ENCODE results near the gene ASCC3.
A peak's percentile ranks its signal among the peaks of the same experiment; 100 is the strongest.

ASCC3 gene

GRCh38 chr6:100719883-100720682 lies 161.0 kb downstream of the ASCC3 start:
- DNase-seq, result peak in 3 of 4 experiments; percentile 2 to 42 (median 32)

GRCh38 chr6:100712997-100713396 lies 168.1 kb downstream of the ASCC3 start:
- DNase-seq, result no peak

GRCh38 chr6:100706491-100706890 lies 174.6 kb downstream of the ASCC3 start:
- DNase-seq, result no peak

DNA sequence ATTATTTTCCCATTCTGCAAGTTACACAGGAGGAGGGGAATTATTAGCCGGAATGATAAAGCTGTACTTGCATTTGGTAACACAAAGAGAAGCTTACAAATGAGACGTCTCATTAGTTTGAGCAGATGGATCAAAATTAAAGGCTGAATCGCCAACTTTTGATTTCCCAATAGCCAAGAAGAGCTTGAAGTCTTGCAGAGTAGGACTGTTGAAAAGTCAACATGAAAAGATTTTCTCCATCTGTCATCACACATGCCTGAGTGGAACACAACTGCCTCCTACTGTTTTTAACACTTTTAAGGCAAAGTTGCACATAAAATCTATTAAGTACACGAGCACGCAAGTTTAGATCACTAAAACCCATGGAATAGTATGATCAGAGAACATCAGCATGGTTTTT lies 176.2 kb downstream of the ASCC3 start:
- no peak for DNase-seq

DNA sequence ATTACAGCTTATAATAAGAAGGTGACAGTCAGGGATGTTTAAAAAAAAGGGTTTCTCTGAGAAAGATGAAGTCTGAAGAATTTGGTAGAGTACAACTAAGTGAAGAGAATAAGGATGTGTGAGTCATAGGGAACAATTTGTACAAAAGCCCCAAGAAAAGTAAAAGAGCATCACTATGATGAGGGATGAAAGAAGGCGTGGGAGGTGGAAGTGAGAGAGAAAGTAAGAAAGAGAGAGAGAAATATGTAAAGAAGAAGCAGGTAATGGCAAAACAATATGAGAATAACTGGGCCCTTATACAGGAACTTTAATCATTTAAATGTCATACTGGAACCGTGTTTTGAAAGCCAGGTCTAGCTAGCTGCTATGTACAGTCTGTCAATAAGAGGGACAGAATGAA lies 179.4 kb downstream of the ASCC3 start:
- no peak for DNase-seq

DNA sequence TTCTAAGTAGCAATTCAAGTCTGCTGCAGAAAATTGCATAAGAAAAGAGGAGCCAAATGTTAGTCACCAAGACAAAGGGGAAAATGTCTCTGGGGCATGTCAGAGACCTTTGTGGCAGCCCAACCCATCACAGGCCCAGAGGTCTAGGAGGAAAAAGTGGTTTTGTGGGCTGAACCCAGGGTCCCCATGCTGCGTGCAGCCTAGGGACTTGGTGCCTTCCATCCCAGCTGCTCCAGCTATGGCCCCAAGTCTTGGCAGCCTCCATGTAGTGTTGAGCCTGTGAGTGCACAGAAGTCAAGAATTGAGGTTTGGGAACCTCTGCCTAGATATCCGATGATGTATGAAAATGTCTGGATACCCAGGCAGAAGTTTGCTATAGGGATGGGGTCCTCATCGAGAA lies 181.1 kb downstream of the ASCC3 start:
- no peak for DNase-seq

DNA sequence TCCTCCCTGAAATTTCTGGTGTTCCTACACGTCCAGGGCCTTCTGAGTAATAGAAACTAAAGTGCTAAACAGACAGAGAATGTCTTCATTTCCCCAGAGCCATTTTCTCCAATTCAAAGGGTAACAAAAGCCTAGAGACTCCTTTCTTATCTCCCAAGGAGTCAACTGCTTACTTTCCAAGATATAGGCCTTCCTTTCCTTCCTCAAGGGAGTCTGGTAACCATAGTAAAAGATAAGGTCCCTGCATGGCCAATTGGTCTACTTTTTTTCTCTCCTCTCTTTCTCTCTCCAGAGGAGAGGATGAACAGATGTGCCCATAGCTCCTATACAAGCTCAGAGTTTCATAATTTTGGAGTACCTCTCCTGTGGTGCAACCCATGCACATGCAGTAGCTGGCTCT lies 185.7 kb downstream of the ASCC3 start:
- no peak for DNase-seq

DNA sequence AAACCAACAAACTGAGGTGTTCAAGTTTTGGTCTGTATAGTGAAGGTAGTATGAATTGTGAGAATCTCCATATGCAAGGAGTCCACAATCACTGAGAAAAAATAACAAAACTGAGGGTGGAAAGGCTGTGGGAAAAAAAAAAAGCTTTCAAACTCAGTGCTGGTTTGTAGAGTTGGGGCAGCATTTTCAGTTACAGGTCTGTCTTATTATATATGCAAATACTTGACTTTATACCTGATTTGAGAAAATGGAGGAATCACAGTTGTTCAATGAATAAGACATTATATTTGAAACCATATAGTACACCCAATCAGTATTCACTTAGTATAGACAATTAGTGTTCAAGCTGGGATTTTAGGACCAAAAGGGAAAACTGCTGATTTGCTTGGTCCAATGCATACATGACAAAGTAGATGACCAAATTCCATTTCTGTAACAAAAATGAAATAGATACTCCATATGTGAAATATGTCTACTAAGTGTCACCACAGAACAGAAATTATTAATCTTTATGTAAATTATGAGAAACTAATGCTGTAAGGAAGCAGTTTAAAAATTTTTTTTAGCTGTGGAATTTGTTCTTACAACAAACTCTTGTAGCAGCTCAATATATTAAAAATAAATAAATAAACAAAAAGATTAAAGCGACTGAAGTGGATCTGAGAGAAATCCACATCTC lies 187.7 kb downstream of the ASCC3 start:
- no peak for DNase-seq

- DNase-seq, result no peak
Observed at GRCh38 chr6:100691972-100692371, 189.2 kb downstream of the ASCC3 start.

DNA sequence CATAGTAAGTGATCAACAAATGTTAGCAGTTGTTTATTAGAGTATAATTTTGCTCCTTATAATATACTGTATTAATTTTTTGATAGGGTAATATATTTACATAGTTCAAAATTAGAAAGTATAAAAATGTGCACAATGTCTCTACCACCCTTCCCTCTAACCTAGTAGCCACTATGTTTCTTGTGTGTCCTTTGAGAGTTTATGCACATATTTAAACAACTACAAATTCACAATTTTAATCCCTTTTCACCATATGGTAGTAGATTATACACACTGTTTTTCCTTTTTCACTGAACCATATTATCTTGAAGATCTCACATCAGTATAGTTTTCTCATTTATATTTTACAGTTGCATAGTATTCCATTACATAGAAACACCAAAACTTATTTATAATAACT lies 194.9 kb downstream of the ASCC3 start:
- DNase-seq, result no peak

DNA sequence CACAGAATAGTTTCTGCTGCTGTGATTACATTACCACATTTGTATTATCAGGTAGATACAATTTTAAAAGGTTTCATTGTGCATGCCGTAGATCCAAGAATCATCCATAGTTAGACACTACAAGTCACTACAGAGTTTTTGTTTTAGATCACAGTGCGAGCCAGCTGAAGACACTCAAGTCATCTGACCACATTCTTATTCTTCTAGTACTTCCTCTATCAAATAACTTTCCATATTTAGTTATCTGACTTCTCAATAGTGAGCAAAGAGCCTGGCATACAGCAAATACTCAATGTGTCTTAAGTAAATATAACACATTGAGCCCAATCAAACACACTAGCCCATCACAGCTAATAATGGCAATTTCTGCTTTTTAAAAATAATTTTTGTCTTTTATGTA lies 195.4 kb downstream of the ASCC3 start:
- DNase-seq, result peak in 1 of 4 experiments; percentile 2

DNA sequence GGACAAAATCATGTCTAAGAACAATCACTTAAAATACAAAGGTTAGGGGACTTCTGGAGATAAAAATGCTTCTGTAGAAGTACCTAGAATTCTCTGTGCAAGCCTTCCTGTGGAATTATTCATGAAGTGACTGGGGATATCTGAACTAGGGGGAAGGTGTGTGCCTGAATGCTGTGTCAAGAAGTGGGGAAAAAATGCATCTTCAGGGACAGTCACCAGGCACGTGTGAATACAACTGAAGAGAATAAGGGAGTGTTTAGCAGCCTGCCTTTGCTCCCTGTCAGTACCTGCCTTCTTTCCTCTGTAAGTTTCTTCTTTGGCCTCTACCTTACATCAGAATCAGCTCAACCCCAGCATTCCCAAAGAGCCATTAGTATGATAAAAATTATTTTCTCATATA lies 201.0 kb downstream of the ASCC3 start:
- DNase-seq, result no peak

DNA sequence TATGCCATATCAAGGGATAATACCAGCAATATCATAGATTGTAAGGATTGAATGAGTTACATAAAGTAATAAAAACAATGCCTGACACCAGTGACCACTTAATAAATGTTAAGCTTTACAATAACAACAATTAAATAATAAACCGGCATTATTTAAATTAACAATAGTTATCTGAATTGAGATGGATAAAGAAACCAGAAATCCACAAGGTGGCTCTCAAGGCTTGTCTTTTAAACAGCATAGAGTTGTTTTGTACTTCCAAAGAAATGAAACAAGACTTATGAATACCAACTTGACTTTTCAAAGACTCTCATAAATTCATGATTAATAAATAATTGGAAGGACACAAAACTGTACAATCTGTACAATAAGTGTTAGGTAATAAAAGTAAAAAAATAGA lies 203.1 kb downstream of the ASCC3 start:
- DNase-seq, result no peak

- DNase-seq, result no peak
Observed at GRCh38 chr6:100677240-100677639, 203.9 kb downstream of the ASCC3 start.

GRCh38 chr6:100673641-100674040 lies 207.5 kb downstream of the ASCC3 start:
- DNase-seq, result no peak

GRCh38 chr6:100671740-100672139 lies 209.4 kb downstream of the ASCC3 start:
- no peak for DNase-seq

DNA sequence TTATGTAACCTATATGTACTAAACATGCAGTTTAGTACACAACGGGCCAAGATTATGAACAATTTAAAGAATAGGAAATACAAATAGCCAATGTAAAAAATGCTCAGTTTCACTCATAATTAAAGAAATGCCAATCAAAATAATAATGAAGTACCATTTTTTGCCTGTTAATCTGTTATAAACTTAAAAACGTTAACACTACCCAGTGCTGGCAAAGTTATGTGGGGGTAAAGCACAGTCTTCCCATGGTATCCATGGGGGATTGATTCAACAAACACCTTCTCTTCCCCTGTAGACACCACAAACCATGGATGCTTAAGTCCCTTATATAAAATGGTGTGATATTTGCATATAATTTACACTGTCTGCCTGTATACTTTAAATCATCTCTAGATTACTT lies 211.1 kb downstream of the ASCC3 start:
- no peak for DNase-seq

GRCh38 chr6:100665041-100665380 lies 216.1 kb downstream of the ASCC3 start:
- DNase-seq, result no peak

DNA sequence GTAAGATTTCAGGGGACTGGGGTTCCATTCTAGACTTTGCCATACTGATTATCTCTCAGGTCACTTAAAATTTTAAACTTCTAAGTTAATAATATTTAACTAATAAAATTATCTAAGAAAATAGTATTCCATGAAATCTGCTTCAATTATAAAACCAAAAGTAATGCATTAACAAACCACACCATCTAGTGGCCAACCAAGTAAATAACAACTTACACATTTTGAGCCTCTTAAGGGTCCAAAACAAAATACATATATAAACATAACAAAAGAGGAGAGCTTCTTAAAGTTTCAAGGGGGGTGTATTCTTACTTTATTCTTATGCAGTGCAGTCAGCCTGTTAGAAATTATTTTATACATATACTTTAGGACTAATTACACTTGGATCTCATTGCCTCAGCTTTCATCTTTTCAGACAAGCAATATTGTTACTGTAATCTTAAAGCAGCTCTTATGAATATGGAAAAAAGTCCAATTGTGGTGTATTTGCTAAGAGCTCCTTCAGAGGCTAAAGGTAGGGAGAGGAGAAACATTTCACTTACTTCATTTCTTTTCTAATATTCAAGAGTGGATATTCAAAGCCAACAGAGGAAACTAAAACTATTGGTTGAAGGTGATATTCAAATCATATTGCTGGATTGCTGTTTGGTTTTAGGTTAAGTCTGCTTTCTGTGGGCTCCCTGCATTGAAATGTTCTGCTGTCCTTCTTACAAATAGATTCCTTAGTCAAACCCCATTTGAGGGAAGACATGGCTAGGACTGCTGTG lies 216.7 kb downstream of the ASCC3 start:
- DNase-seq, result peak in 3 of 4 experiments; percentile 5 to 58 (median 36)

GRCh38 chr6:100663219-100663863 lies 217.8 kb downstream of the ASCC3 start:
- no peak for DNase-seq

- no peak for DNase-seq
Observed at GRCh38 chr6:100662264-100662663, 218.9 kb downstream of the ASCC3 start.

GRCh38 chr6:100658486-100658885 lies 222.6 kb downstream of the ASCC3 start:
- DNase-seq, result no peak
